DND-41 (cell line): ENCODE measurements around the gene PIP4P1.

ENCODE experiments used
- EZH2 ChIP-seq: IDR thresholded peaks from 3 replicates; pipeline ENCODE4 v1.6.1; 2012; ENCODE audit warnings: borderline replicate concordance, low read depth, mild to moderate bottlenecking, moderate library complexity, low read length, inconsistent platforms; ENCODE audit not compliant: severe bottlenecking
- TF ChIP-seq, protein P1 (sequence below): IDR thresholded peaks from 2 replicates; pipeline ENCODE4 v1.5.1; 2012; ENCODE audit warnings: borderline replicate concordance, low read length, moderate library complexity, mild to moderate bottlenecking; ENCODE audit not compliant: poor library complexity, severe bottlenecking; ENCODE audit errors: extremely low read depth

DNA sequence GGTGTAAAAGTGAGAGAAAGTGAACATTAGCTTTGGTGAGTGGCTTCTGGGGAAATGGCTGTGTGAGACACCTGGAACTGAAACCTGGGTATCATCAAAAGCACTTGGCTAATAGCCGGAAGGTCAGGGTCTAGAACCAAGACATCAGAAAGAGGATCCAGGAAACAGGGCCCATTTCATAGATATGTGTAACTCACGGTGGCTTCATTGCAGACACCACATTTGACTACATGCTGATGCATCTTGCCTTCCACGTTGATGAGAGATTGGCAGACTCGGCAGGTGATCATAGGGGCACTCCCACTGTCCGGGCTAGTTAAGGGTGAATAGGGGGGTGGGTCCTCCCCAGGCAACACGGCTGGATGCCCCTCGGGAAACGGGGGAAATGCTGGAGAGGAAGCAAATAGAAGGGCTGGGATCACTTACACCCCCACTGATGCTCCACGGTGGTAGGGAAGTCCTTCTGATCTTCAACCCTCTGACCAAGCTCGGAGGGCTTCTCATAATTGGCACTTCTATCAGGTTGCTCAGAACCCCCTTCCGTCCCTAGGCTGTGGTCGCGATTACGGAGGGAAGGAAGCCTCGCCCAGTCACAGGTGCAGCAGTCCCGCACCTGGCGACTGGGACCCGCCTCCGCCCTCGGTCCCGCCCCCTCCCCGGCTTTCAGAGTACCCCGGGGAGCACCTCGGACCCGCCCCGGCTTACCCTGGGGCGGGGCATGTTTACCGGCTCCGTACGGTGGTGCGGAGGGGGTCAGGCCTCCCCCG lies 593 bp downstream of the PIP4P1 start:
- TF ChIP-seq, protein P1, sequence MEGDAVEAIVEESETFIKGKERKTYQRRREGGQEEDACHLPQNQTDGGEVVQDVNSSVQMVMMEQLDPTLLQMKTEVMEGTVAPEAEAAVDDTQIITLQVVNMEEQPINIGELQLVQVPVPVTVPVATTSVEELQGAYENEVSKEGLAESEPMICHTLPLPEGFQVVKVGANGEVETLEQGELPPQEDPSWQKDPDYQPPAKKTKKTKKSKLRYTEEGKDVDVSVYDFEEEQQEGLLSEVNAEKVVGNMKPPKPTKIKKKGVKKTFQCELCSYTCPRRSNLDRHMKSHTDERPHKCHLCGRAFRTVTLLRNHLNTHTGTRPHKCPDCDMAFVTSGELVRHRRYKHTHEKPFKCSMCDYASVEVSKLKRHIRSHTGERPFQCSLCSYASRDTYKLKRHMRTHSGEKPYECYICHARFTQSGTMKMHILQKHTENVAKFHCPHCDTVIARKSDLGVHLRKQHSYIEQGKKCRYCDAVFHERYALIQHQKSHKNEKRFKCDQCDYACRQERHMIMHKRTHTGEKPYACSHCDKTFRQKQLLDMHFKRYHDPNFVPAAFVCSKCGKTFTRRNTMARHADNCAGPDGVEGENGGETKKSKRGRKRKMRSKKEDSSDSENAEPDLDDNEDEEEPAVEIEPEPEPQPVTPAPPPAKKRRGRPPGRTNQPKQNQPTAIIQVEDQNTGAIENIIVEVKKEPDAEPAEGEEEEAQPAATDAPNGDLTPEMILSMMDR, result no peak
- TF ChIP-seq EZH2, result no peak
